PC-9 (cell line): ENCODE measurements around the gene ADCY3. TPM values are rescaled to one million over a fixed set of nuclear protein-coding genes. Genes with fewer than 3 reads are reported as not detected.

Source experiments
- BruUV-seq: library from RNA; stranded (reverse); fragments of 400-500 nt; replicated peaks from 2 replicates; lab custom pipeline; 2021; lab: Mats Ljungman, UMichigan
- CTCF ChIA-PET: fragments of 300-600 bp; sonication (Branson Sonifier 250); formaldehyde crosslinking; loops from one replicate; lab custom pipeline; 2022; ENCODE audit warnings: antibody characterized with exemption; lab: Charles Lee
- POLR2A ChIA-PET: fragments of 300-600 bp; sonication (Branson Sonifier 250); formaldehyde crosslinking; loops from one replicate; lab custom pipeline; 2022; ENCODE audit warnings: antibody characterized with exemption; ENCODE audit not compliant: unreplicated experiment; lab: Charles Lee
- DNase-seq, 2 experiments: peaks; one replicate each; pipeline versions ENCODE4 v3.0.0 to v3.0.0-alpha.2; 2015 to 2022; ENCODE audit warnings: mixed read lengths in 1 of 2
- H2AFZ ChIP-seq: fragments of 200-600 bp; sonication (generic); 2 replicates; pipeline ENCODE4 v1.8.1; 2017; ENCODE audit warnings: antibody characterized with exemption
- H3F3A ChIP-seq: fragments of 200-600 bp; sonication (generic); 2 replicates; pipeline ENCODE4 v1.8.1; 2017; ENCODE audit warnings: antibody characterized with exemption, mild to moderate bottlenecking, low read depth; ENCODE audit not compliant: insufficient read depth
- H3K27ac ChIP-seq: fragments of 200-600 bp; sonication (generic); 2 replicates; pipeline ENCODE4 v1.6.1; 2016; ENCODE audit warnings: mixed run types
- H3K27me3 ChIP-seq: fragments of 200-600 bp; sonication (generic); 2 replicates; pipeline ENCODE4 v1.6.1; 2016; ENCODE audit warnings: low read depth, mixed run types; ENCODE audit not compliant: insufficient read depth
- H3K36me3 ChIP-seq: fragments of 200-600 bp; sonication (generic); 2 replicates; pipeline ENCODE4 v1.6.1; 2016; ENCODE audit warnings: low read depth, mixed run types
- H3K4me1 ChIP-seq: fragments of 200-600 bp; sonication (generic); replicated peaks from 2 replicates; pipeline ENCODE4 v1.6.1; 2016; ENCODE audit warnings: mixed run types; ENCODE audit not compliant: insufficient read depth
- H3K4me2 ChIP-seq: fragments of 200-600 bp; sonication (generic); 2 replicates; pipeline ENCODE4 v1.6.1; 2017; ENCODE audit warnings: mixed run types
- H3K4me3 ChIP-seq: fragments of 200-600 bp; sonication (generic); 2 replicates; pipeline ENCODE4 v1.6.1; 2016; ENCODE audit warnings: mixed run types
- H3K79me2 ChIP-seq: fragments of 200-600 bp; sonication (generic); 2 replicates; pipeline ENCODE4 v1.6.1; 2017; ENCODE audit warnings: low read depth, mixed run types
- H3K9me2 ChIP-seq: fragments of 200-600 bp; sonication (generic); 2 replicates; pipeline ENCODE4 v1.8.1; 2017; ENCODE audit warnings: mild to moderate bottlenecking; ENCODE audit not compliant: insufficient read depth
- H3K9me3 ChIP-seq: fragments of 200-600 bp; sonication (generic); 2 replicates; pipeline ENCODE4 v1.8.1; 2016; ENCODE audit warnings: low read depth; ENCODE audit not compliant: insufficient read depth
- H4K20me1 ChIP-seq: fragments of 200-600 bp; sonication (generic); 2 replicates; pipeline ENCODE4 v1.8.1; 2017; ENCODE audit not compliant: insufficient read depth
- CTCF ChIP-seq: fragments of 200-600 bp; sonication (generic); conservative IDR thresholded peaks from 2 replicates; pipeline ENCODE4 v1.6.1; 2017; ENCODE audit warnings: mixed run types, antibody characterized with exemption, mild to moderate bottlenecking, moderate library complexity
- EZH2 ChIP-seq: fragments of 200-600 bp; sonication (generic); IDR thresholded peaks from 2 replicates; pipeline ENCODE4 v1.8.0; 2017; ENCODE audit warnings: antibody characterized with exemption, low read depth
- intact Hi-C: fragments of 100-400 bp; cut with micrococcal nuclease; formaldehyde crosslinking; loops from one replicate; pipeline ENCODE4 v1.10.0; 2022; ENCODE audit not compliant: unreplicated experiment
- total RNA-seq: library from RNA; stranded (reverse); gene quantifications from 2 replicates; pipeline ENCODE4 v1.2.3, GENCODE V29; 2021

Gene ADCY3
- total RNA-seq, 1 experiment from 2014 or later = 46.3 TPM

- Histone ChIP-seq H3F3A (0 out of 2 replicates have a peak, but pooled peaks cover 4% of the 10 kb centered on the region), H3K4me1 (0 out of 2 replicates have a peak, but pooled peaks cover 5% of the 10 kb centered on the region), H2AFZ (no peak overlapping the region), H3K9me3 (no peaks in the 10 kb centered on the region), H3K9me2 (no peaks in the 10 kb centered on the region), H3K4me2 (no peak overlapping the region), H3K36me3 (no peaks in the 10 kb centered on the region), H3K4me3 (no peak overlapping the region), H4K20me1 (no peaks in the 10 kb centered on the region), H3K79me2 (no peaks in the 10 kb centered on the region), H3K27ac (no peak overlapping the region), H3K27me3 (no peaks in the 10 kb centered on the region)
- BruUV-seq = no TSS peak
- DNase-seq = no peak
- TF ChIP-seq EZH2 (no peak), CTCF (no peak)
- intact Hi-C loops = no loop called here
- ChIA-PET POLR2A (no interaction called here), CTCF (no interaction called here)
These were observed 33.2 kb downstream of the ADCY3 start for GRCh38 chr2:24886691-24887304.

GRCh38 chr2:24886126-24886501 lies 33.9 kb downstream of the ADCY3 start:
- Histone ChIP-seq H3F3A (0 out of 2 replicates have a peak, but pooled peaks cover 4% of the 10 kb centered on the region), H3K4me1 (0 out of 2 replicates have a peak, but pooled peaks cover 5% of the 10 kb centered on the region), H3K4me2 (no peak overlapping the region), H3K9me3 (no peaks in the 10 kb centered on the region), H3K27ac (no peak overlapping the region), H3K9me2 (no peaks in the 10 kb centered on the region), H3K36me3 (no peaks in the 10 kb centered on the region), H2AFZ (no peak overlapping the region), H3K79me2 (no peaks in the 10 kb centered on the region), H4K20me1 (no peaks in the 10 kb centered on the region), H3K27me3 (no peaks in the 10 kb centered on the region), H3K4me3 (no peak overlapping the region)
- POLR2A ChIA-PET = no interaction called here
- BruUV-seq = no TSS peak
- no peak for DNase-seq
- CTCF ChIA-PET = no interaction called here
- intact Hi-C loops = no loop called here
- TF ChIP-seq EZH2 = no peak
- TF ChIP-seq CTCF = no peak

GRCh38 chr2:24885221-24886125 lies 34.6 kb downstream of the ADCY3 start:
- ChIA-PET CTCF (interaction anchor here (0.7 kb wide), 1 partner anchor 33 kb away, joined by 3 read pairs; no protein-coding TSS in a partner anchor), POLR2A (no interaction called here)
- Histone ChIP-seq H3F3A (0 out of 2 replicates have a peak, but pooled peaks cover 4% of the 10 kb centered on the region), H3K36me3 (no peaks in the 10 kb centered on the region), H3K9me2 (no peaks in the 10 kb centered on the region), H3K9me3 (no peaks in the 10 kb centered on the region), H4K20me1 (no peaks in the 10 kb centered on the region), H3K27ac (no peak overlapping the region), H3K79me2 (no peaks in the 10 kb centered on the region), H3K4me1 (0 out of 2 replicates have a peak, but pooled peaks cover 5% of the 10 kb centered on the region), H3K4me2 (no peak overlapping the region), H3K27me3 (no peaks in the 10 kb centered on the region), H3K4me3 (no peak overlapping the region), H2AFZ (no peak overlapping the region)
- no TSS peak for BruUV-seq
- DNase-seq = no peak
- TF ChIP-seq CTCF = no peak
- no peak for TF ChIP-seq EZH2
- intact Hi-C loops = no loop called here
